ENCODE measurements around the gene COBL. TPM values are rescaled to one million over a fixed set of nuclear protein-coding genes. Genes with fewer than 3 reads are reported as not detected.

COBL gene
- total RNA-seq, 1 experiment from 2014 or later, result 8.6 TPM

GRCh38 chr7:51160411-51160810, 156.2 kb downstream of the COBL start:
- Histone ChIP-seq H3K36me3 (ENCODE audit: low read depth, low read length) (no peaks in the 10 kb centered on the region), H2AFZ (ENCODE audit: low read length) (no peak overlapping the region), H4K20me1 (ENCODE audit: low read length) (no peaks in the 10 kb centered on the region; the same call in 1 of the 2 replicates), H3K9ac (ENCODE audit: low read length) (no peak overlapping the region), H3K9me3 (ENCODE audit: low read length) (no peaks in the 10 kb centered on the region), H3K9me2 (replicated peaks; ENCODE audit: low read length) (no peaks in the 10 kb centered on the region), H3K79me2 (ENCODE audit: low read length) (no peaks in the 10 kb centered on the region), H3K27me3 (ENCODE audit: low read length) (no peaks in the 10 kb centered on the region), H3F3A (ENCODE audit: low read length, unreplicated experiment) (no peaks in the 10 kb centered on the region), H3K4me2 (ENCODE audit: low read length) (no peak overlapping the region), H3K4me1 (ENCODE audit: insufficient read depth, low read length) (no peaks in the 10 kb centered on the region; the same call in 1 of the 2 replicates), H3K4me3 (ENCODE audit: low read length) (no peak overlapping the region), H3K27ac (ENCODE audit: low read length) (no peak overlapping the region)
- no peak for TF ChIP-seq EZH2 (IDR thresholded peaks at IDR 0.05; ENCODE audit: low read length, unreplicated experiment)
- no peak for TF ChIP-seq CTCF (conservative IDR thresholded peaks at IDR 0.05; ENCODE audit: low read depth, low read length)
- no peak for TF ChIP-seq EZH2phosphoT487 (IDR thresholded peaks at IDR 0.05; ENCODE audit: borderline replicate concordance, low read length)
- ATAC-seq, result no peak; the same call in 1 of the 2 replicates
- intact Hi-C loops (cut with micrococcal nuclease), result loop anchor here (2.0 kb wide), 2 partner anchors 464 to 1068 kb away; partner anchors contain the start of gene ZPBP
- DNase-seq, result no peak
- POLR2A ChIA-PET (ENCODE audit: unreplicated experiment), result interaction anchor here (0.7 kb wide), 1 partner anchor 365 kb away, joined by 5 read pairs; no protein-coding TSS in a partner anchor
- CTCF ChIA-PET, result interaction anchor here (0.5 to 2.0 kb wide), 12 partner anchors 19 to 1068 kb away, joined by 3 to 12 read pairs (median 3); no protein-coding TSS in a partner anchor
- BruUV-seq (replicated peaks), result no TSS peak

GRCh38 chr7:51158742-51159445, 157.7 kb downstream of the COBL start:
- Histone ChIP-seq H3K4me3 (ENCODE audit: low read length) (no peak overlapping the region), H4K20me1 (ENCODE audit: low read length) (no peaks in the 10 kb centered on the region), H3K9me2 (replicated peaks; ENCODE audit: low read length) (no peaks in the 10 kb centered on the region), H3K79me2 (ENCODE audit: low read length) (no peaks in the 10 kb centered on the region), H3K9me3 (ENCODE audit: low read length) (no peaks in the 10 kb centered on the region), H3F3A (ENCODE audit: low read length, unreplicated experiment) (no peaks in the 10 kb centered on the region), H2AFZ (ENCODE audit: low read length) (no peak overlapping the region), H3K9ac (ENCODE audit: low read length) (no peak overlapping the region), H3K4me1 (ENCODE audit: insufficient read depth, low read length) (no peaks in the 10 kb centered on the region; the same call in 1 of the 2 replicates), H3K36me3 (ENCODE audit: low read depth, low read length) (no peaks in the 10 kb centered on the region), H3K27ac (ENCODE audit: low read length) (no peak overlapping the region), H3K4me2 (ENCODE audit: low read length) (no peak overlapping the region), H3K27me3 (ENCODE audit: low read length) (no peaks in the 10 kb centered on the region)
- no peak for TF ChIP-seq CTCF (conservative IDR thresholded peaks at IDR 0.05; ENCODE audit: low read depth, low read length)
- no peak for TF ChIP-seq EZH2 (IDR thresholded peaks at IDR 0.05; ENCODE audit: low read length, unreplicated experiment)
- no peak for TF ChIP-seq EZH2phosphoT487 (IDR thresholded peaks at IDR 0.05; ENCODE audit: borderline replicate concordance, low read length)
- POLR2A ChIA-PET (ENCODE audit: unreplicated experiment), result no interaction called here
- no TSS peak for BruUV-seq (replicated peaks)
- CTCF ChIA-PET, result no interaction called here
- ATAC-seq (no peak), DNase-seq (no peak)
- intact Hi-C loops (cut with micrococcal nuclease), result no loop called here

DNA sequence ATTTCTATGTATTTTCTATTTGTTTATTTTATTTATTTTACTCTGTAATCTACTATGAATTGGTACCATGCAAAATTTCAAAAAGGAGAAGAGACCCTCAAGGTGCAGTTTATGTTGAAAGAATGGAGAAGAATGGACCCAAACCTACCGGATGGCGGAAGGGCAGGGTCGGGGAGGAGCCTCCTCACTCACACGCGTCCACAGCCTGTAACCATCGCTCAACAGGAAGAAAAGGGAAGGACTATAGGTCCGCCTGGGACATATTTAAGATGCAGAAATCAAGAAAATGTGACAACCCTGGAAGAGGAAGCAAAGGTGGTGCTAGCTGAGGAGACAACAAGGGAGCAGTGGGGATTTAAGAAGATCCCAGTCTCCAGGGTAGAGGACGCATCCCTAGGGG, 158.4 kb downstream of the COBL start:
- Histone ChIP-seq H3K27ac (ENCODE audit: low read length) (no peak overlapping the region), H3F3A (ENCODE audit: low read length, unreplicated experiment) (no peaks in the 10 kb centered on the region), H3K9me2 (replicated peaks; ENCODE audit: low read length) (no peaks in the 10 kb centered on the region), H3K4me2 (ENCODE audit: low read length) (no peak overlapping the region), H3K4me1 (ENCODE audit: insufficient read depth, low read length) (no peaks in the 10 kb centered on the region; the same call in 1 of the 2 replicates), H2AFZ (ENCODE audit: low read length) (no peak overlapping the region), H4K20me1 (ENCODE audit: low read length) (no peaks in the 10 kb centered on the region), H3K36me3 (ENCODE audit: low read depth, low read length) (no peaks in the 10 kb centered on the region), H3K27me3 (ENCODE audit: low read length) (no peaks in the 10 kb centered on the region), H3K79me2 (ENCODE audit: low read length) (no peaks in the 10 kb centered on the region), H3K9me3 (ENCODE audit: low read length) (no peaks in the 10 kb centered on the region), H3K4me3 (ENCODE audit: low read length) (no peak overlapping the region), H3K9ac (ENCODE audit: low read length) (no peak overlapping the region)
- POLR2A ChIA-PET (ENCODE audit: unreplicated experiment), result no interaction called here
- no TSS peak for BruUV-seq (replicated peaks)
- no peak for DNase-seq
- intact Hi-C loops (cut with micrococcal nuclease), result no loop called here
- CTCF ChIA-PET, result no interaction called here
- TF ChIP-seq EZH2 (IDR thresholded peaks at IDR 0.05; ENCODE audit: low read length, unreplicated experiment) (no peak), CTCF (conservative IDR thresholded peaks at IDR 0.05; ENCODE audit: low read depth, low read length) (no peak), EZH2phosphoT487 (IDR thresholded peaks at IDR 0.05; ENCODE audit: borderline replicate concordance, low read length) (no peak)
- no peak for ATAC-seq

All from PC-3 (cell line).